Ecto neural progenitor cell (in vitro differentiated cells): Measurements from ENCODE around the gene PDZD2.
"Not testable (repeated sequence)": the region's sequence is repeated elsewhere in the genome, so short reads cannot be mapped to it uniquely, and the experiment has no call there.

Experiments used
- DNase-seq: peaks from one replicate; pipeline ENCODE4 v3.0.0-alpha.2; 2018; ENCODE audit warnings: low spot score

Gene PDZD2

DNA sequence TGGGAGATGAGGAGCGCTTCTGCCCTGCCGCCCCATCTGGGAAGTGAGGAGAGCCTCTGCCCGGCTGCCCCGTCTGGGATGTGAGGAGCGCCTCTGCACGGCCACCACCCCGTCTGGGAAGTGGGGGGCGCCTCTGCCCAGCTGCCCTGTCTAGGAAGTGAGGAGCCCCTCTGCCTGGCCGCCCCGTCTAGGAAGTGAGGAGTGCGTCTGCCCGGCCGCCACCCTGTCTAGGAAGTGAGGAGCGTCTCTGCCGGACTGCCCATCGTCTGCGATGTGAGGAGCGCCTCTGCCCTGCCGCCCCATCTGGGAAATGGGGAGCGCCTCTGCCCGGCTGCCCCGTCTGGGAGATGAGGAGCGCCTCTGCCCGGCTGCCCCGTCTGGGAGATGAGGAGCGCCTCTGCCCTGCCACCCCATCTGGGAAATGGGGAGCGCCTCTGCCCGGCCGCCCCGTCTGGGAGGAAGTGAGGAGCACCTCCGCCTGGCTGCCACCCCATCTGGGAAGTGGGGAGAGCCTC, 401.3 kb downstream of the PDZD2 start:
- DNase-seq, result not testable (repeated sequence)

DNA sequence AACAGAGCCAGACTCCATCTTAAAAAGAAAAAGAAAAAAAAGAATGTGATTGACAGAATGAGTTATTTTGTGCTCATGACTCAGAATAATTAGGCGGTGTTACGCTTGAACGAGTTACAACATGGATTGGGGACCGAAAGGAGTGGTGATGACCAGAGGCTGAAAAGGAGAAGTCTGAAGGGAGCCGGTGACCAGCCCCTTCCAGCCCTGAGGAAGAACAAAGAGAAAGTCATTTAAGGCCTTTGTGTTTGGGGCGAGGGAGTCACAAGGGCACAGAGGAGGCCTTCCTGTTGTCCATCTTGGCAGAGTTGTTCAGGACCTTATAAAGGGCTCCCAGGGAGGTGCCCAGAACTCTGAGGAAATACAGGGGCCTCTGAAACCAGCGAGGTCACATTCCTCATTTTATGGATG, 403.6 kb downstream of the PDZD2 start:
- DNase-seq, result no peak

DNA sequence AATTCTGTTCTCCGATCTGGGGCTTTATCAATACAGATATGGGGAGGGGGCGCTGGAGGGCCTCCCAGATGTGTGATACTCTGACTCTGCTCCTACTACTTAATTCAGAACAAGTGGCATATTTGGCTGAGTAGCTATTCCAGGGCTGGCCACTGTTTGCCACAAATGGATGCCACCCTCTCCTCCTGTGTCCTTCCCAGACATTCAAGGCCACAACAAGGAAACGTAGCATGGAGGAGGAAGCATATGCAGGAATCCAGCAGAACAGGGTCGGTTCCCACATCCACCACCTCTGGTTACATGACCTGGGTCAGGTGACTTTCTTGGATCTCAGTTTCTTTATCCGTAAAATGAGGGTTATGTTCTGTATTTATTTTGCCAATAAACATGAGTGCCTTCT, 404.2 kb downstream of the PDZD2 start:
- DNase-seq, result no peak

DNA sequence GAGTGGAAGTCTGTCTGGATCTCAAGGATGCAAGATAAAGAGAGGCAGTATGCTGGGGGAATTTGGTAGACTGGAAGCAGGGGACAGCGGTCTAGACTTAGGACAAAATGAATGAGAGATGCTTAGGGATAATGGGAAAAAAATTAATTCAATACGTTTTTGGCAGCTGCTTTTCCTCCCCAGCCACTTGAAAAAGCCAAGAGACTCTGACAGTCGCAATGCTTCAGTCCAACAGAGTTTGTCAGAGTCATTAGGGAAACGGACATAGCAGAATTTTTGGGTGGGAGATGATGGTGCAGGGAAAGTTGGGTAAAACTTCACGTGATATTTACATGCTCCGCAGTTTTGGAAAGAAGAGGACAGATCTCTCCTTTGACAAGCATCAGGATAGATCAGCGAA, 405.5 kb downstream of the PDZD2 start:
- DNase-seq, result no peak

DNA sequence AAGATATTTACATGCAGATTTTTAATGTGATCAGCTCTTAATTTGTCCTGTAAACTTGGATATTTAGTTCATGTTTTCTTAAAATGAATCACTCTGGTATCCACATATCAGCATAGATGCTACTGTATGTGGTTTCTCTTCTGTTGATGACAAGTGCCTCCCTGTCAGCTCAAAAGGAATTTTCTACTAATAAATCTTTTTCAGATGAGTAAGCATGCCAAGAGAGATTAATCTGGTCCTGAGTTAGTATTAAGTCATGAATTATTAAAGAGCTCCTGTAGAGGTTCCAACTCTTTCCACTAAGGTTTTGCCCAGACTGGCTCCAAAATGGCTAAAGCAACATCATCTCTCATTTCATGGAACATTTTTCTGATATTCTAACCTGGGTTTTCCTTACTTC, 406.0 kb downstream of the PDZD2 start:
- DNase-seq, result no peak

DNA sequence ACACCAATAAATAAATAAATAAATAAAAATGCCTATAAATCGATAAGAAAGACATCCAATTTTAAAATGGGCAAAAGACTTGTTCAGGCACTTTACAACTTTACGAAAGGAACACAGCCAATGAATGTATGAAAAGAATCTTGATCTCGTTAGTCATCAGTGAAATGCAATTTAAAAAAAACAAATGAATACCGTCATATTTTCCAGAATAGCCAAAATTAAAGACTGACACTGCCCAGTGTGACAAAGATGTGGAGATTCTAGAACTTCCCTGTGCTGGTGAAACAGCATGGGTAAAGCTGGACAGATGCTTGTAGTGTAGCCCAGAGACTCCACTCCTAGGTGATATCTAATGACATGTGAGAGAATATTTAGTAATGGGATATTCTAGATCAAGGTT, 408.1 kb downstream of the PDZD2 start:
- DNase-seq, result no peak

DNA sequence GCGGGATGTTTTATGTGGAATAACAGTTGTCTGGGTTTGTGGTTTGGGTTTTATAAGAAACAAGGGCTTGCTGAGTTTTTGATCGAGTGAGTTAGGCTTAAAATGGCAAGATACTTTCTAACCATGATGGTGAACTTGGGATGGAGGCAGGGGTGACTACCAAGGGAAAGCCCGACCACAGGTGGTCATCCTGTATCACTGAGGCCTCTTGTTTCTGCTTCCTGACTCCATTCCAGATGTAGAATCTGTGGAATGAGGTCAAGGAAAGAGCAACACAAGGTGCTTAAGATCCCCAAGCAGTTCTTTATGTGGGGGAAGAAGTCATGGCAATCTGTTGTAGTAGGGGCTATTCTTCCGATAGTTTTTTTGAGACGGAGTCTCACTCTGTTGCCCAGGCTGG, 412.9 kb downstream of the PDZD2 start:
- no peak for DNase-seq

DNA sequence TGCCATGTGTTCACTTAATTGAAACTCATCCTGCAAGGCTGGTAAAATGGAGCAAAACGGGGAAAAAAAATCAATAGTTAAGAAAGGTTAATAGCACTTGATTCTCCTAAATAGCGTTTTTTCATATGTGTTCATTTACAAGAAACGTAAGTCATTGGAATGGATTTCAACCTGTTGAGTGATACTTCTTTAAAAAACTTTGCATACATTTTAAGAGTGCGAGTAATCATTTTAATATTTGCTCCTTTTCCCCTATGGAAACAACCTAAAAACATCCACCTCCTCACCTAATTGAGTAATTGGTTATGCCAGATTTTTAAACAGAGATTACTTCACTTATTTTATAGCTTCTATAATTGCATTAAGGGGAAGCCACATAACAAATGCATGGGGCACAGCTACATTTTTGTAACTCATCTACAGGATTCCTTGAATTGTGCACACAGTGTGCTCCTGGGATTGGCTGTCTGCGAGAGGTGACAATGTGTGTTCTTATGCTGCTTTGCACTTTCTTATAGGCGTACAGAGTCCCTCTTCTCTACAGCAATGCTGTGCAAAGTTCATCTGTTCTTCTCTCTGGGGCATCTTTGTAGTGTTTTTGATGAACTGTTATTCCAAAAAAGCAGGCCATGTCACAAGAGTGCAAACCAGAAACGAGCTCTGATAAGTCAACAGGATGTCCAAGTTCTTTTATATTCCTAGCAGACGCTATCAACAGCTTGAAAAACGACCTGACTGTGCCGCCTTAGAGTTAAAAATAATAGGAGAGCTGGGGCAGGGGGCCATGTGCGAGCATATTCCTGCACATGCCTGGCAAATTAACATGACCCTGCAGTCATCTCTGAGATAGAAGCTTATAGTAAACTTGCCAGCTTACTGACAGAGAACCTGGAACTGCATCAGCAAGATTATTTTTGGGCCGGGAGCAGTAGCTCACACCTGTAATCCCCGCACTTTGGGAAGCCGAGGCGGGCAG, 417.2 kb downstream of the PDZD2 start:
- no peak for DNase-seq

DNA sequence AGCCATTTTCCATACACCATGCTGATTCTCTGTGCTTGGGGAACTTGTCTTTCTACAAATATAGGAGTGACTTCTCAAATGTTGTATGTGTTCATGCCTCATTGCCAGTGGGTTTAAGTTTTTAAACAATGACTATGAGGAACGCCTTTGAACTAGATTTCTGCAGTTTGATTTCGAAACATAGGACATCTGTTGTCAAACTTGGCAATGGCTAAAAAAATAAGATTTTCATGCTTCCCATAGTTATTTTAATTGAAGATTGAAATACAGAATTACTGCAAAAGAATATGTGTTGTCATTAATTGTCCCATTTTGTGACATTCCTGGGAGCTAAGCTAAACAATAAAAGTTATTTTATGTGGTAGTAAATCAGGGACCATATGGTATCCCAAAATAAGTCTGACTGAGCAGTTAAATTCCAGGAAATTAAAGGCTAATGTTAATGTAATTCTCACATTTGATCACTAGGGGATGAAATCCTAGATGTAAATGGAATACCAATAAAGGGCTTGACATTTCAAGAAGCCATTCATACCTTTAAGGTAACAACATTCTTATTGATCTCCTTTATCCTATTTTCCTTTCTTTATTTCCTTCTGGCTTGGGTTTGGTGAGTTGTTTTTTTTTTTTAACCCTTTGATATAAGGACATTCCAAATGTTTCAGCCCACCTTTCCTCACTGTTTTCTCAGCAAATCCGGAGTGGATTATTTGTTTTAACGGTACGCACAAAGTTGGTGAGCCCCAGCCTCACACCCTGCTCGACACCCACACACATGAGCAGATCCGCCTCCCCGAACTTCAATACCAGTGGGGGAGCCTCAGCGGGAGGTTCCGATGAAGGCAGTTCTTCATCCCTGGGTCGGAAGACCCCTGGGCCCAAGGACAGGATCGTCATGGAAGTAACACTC, 418.5 kb downstream of the PDZD2 start:
- DNase-seq, result no peak

DNA sequence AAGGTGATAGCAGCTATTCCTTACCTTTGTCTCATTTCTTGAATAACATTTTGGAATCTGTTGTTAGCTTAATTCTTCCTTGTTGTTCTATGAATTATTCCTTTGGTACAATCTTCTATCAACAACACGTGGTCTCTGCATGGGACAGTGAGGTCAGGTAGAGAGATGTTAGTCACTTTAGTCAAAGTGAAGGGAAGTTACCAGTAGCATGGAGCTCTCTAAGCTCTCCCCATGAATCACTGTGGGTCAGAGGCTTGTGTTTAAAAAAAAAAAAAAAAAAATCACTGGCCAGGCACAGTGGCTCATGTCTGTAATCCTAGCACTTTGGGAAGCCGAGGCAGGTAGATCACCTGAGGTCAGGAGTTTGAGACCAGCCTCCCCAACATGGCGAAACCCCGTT, 419.2 kb downstream of the PDZD2 start:
- DNase-seq, result no peak

DNA sequence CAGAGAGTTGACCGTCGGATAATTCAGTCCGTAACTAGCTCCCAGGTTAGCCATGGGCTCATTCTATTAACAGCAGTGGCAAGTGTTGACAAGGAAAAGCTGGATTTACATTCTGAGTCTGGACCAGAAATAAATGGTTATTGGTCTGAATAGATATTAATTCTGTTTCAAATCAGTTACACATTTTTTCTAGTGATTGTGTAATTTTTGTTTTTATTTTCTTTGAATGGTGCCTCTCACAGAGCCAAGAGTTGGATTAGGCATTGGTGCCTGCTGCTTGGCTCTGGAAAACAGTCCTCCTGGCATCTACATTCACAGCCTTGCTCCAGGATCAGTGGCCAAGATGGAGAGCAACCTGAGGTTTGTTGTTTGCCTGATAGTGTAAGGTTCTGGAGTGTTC, 420.1 kb downstream of the PDZD2 start:
- DNase-seq, result no peak

DNA sequence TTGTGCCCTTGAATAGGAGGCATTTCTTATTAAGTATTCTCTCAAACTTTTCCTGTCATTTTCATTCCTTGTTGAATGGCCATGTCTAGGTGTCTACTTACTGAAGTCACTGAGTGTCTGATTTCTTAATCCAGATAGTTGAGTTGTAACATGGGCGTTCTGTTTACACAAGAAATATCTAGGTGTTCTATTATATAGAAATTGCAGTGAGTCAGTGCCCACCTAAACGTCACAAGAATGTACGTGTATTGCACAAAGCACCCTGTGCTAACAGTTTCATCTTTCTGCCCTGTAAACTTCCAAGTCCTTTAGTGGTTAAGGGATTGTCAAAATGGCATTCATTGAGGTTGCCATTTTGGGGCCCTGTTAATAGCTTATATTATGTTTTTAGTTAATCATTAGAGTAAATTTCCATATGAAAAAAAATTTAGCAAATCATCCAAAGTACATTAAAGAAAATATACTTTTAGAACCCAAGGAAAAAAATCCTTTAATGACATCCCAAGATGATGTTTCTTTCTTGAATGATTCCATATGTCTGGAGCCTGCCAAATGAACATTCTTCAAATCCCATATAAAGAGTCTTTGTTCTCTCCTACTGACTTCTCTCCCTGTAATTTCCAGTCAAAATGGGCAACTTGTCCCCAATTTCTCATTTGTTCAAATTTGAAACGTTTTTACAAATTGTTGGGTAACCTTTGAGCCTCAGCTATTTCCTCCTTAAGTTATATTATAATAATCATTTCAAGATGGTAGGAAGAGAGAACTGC, 421.0 kb downstream of the PDZD2 start:
- no peak for DNase-seq

DNA sequence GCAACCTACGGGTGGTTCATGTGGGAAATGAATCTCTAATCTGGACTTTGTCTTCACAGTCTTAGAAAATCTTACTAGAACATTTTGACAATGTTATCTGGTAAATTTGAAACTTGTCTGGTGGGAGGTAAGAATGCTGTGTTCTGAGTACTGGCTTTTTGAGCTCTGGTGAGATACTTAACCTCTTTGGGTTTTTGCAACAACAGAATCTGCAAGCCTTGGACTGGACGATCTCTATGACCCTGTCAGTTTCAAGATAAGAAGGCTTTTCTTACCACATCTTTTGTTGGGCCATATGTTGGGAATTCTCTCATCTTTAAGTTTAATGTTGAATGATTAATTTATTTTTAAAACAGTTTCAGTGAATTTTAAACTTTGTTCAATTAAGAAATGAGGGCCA, 422.3 kb downstream of the PDZD2 start:
- DNase-seq, result no peak

DNA sequence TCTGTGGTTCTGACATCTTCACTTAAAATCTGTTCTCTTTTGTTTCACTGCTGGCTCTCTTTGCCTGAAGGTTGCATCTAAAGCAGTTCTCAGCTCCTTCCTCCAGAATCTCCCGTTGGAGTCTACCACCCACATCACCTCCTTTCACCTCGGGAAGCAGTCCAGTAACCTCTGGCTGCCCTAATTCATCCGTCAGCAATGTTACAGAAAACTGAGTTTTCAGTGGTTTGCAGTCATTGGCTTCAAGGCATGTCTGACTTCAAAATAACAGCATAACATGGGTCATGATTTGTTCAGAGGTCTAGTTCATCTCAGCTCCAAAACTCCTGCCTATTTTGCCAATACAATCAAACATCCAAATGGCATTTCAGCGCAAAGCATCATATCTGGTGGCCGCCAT, 427.5 kb downstream of the PDZD2 start:
- no peak for DNase-seq

DNA sequence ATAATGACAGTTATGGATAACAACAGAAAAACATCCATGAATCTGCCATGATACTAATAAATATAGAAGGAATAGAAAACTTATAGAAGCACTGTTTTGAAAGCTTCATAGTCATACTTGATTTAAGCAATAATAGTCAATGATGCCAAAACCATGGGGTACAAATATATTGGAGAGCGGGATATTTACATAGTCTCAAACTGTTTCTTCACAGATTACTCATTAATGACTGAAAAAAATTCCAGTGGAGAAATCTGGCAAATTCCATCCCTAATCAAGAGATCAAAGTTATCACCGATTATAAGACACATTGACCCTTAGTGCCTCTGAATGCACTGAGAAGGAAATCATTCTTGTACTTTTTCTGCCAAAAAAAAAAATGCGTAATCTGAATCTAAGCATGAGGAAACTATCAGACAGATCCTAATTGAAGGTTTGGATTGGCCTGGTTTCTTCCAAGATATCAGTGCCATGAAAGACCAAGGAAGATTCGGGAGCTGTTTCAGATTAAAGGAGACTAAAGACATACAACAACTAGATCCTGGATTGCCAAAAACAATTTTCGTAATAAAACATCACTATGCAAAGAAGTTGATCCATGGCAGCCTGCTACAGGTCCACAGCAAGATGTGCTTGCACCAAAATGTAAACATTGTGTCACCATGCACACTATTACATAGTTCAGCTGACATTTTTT, 429.0 kb downstream of the PDZD2 start:
- no peak for DNase-seq

DNA sequence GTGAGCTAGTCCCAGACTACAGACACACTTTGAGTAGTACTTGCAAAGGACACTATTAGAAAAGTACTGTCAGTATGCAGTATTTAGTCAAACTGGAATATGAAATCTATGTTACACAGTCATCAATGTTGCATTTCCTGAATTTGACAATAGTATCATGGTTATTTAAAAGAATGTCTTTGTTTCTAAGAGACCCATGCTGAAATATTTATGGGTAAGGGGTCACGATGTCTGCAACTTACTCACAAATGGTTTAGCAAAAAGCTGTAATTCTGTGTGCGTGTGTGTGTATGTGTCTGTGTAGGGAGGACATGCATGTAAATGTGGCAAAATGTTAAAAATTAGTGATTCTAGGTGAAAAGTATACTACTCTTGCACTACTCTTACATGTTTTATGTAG, 429.6 kb downstream of the PDZD2 start:
- DNase-seq, result no peak

DNA sequence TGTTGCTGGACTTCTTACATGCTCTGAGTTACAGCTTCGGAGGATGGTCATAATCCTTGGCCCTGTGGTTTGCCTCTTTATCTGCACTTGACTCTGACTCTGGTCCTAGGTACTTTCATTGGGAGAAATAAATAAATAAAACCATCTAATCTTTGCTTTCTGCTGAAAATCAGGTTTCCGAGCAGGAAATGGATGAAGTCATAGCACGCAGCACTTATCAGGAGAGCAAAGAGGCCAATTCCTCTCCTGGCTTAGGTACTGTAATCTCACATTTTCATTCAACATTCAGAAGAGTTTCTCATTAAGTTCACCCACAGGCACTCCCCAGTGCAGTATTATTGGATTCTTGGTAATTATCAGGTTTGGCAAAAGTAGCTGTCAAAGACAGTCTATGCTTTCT, 430.5 kb downstream of the PDZD2 start:
- no peak for DNase-seq

DNA sequence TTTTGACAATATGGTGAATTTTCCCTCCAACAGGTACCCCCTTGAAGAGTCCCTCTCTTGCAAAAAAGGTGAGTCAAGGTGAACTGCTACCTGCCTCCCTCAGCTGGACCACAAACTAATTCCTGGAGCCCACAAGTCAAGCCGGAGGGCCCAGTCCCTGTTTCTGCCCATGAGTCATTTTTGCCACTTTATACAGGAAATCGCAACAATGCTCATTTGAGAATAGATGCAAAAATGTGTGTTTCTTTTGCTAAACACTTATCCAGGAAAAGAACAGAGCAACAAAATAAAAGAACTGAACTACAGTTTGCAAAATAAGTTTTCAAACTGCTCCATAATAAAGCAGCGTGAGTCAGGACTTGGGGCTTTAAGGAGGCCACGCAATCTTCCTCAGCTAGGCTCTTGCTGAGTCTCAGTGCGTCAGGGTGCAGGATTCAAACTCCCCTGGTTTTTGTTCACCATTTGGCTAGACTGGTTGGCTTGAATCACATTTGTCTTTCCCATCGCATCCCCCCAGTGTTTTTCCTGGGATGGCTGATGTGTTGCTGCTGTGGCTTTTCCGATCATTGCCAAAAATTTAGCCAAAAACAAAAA, 432.5 kb downstream of the PDZD2 start:
- DNase-seq, result no peak

DNA sequence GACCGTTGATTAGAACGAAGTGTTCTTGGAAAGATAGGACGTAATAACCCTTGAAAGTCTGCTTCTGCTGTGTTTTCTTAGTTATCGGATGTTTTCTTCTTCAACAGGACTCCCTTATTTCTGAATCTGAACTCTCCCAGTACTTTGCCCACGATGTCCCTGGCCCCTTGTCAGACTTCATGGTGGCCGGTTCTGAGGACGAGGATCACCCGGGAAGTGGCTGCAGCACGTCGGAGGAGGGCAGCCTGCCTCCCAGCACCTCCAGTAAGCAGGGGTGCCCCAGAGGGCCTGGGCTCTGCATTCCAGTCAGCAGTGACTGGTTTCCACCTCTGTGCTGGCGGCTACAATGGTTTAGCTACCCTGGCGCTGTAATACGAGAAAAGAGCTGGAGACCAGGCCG, 433.1 kb downstream of the PDZD2 start:
- DNase-seq, result no peak

DNA sequence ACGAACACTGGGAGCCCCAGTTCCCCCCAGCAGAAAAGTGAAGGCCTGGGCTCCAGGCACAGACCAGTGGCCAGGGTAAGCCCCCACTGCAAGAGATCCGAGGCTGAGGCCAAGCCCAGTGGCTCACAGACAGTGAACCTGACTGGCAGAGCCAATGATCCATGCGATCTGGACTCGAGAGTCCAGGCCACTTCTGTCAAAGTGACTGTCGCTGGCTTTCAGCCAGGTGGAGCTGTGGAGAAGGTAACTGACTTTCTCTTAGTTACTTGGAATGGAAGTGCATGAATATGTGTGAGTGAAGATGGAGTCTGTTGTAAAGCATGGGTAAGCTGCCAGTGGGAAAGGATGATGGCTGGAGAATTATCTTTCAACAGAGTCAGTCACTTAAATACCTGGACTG, 435.5 kb downstream of the PDZD2 start:
- no peak for DNase-seq
